Measurements from ENCODE around the gene SLAMF7.

DNA sequence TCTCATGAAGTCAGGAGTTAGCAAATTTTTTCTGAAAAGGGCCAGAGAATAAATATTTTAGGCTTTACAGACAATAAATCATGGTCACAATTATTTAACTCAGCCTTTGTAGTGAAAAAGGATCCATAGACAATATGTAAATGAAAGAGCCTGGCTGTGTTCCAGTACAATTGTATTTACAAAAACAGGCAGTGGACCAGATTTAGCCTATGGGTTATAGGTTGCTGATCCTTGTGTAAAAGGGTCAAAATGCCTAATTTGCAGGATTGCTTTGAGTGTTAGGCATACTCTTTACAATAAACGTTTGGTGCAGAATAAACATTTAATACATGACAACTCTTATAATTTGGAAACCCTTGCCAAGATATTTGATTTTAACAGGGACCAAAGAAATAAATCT lies 6.5 kb downstream of the SLAMF7 start:
- TF ChIP-seq EZH2 (conservative IDR thresholded peaks at IDR 0.05; ENCODE audit: low read depth, low read length) (no peak), POLR2A (IDR thresholded peaks at IDR 0.05; ENCODE audit: insufficient read depth in 1 of 2, low read depth in 2 of 2, low read length in 2 of 2) (no peak), FOXA1 (IDR thresholded peaks at IDR 0.05) (no peak), FOXA1 (CRISPR knock-in tag; IDR thresholded peaks at IDR 0.05) (no peak), NR2C2 (CRISPR knock-in tag; IDR thresholded peaks at IDR 0.05; ENCODE audit: borderline replicate concordance) (no peak), SP140L (CRISPR knock-in tag; IDR thresholded peaks at IDR 0.05; ENCODE audit: borderline replicate concordance) (no peak), POLR2AphosphoS5 (IDR thresholded peaks at IDR 0.05; ENCODE audit: low read depth, low read length) (no peak), CCDC6 (CRISPR knock-in tag; IDR thresholded peaks at IDR 0.05) (no peak), JUND (CRISPR knock-in tag; IDR thresholded peaks at IDR 0.05) (no peak), ELF4 (CRISPR knock-in tag; IDR thresholded peaks at IDR 0.05; ENCODE audit: borderline replicate concordance) (no peak), HNRNPL (IDR thresholded peaks at IDR 0.05; ENCODE audit: low read depth, low read length) (no peak), ZNF589 (CRISPR knock-in tag; conservative IDR thresholded peaks at IDR 0.05) (no peak)
- TF ChIP-seq, protein P1, sequence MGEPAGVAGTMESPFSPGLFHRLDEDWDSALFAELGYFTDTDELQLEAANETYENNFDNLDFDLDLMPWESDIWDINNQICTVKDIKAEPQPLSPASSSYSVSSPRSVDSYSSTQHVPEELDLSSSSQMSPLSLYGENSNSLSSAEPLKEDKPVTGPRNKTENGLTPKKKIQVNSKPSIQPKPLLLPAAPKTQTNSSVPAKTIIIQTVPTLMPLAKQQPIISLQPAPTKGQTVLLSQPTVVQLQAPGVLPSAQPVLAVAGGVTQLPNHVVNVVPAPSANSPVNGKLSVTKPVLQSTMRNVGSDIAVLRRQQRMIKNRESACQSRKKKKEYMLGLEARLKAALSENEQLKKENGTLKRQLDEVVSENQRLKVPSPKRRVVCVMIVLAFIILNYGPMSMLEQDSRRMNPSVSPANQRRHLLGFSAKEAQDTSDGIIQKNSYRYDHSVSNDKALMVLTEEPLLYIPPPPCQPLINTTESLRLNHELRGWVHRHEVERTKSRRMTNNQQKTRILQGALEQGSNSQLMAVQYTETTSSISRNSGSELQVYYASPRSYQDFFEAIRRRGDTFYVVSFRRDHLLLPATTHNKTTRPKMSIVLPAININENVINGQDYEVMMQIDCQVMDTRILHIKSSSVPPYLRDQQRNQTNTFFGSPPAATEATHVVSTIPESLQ (CRISPR knock-in tag; conservative IDR thresholded peaks at IDR 0.05), result no peak
- TF ChIP-seq, protein P2, sequence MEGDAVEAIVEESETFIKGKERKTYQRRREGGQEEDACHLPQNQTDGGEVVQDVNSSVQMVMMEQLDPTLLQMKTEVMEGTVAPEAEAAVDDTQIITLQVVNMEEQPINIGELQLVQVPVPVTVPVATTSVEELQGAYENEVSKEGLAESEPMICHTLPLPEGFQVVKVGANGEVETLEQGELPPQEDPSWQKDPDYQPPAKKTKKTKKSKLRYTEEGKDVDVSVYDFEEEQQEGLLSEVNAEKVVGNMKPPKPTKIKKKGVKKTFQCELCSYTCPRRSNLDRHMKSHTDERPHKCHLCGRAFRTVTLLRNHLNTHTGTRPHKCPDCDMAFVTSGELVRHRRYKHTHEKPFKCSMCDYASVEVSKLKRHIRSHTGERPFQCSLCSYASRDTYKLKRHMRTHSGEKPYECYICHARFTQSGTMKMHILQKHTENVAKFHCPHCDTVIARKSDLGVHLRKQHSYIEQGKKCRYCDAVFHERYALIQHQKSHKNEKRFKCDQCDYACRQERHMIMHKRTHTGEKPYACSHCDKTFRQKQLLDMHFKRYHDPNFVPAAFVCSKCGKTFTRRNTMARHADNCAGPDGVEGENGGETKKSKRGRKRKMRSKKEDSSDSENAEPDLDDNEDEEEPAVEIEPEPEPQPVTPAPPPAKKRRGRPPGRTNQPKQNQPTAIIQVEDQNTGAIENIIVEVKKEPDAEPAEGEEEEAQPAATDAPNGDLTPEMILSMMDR (CRISPR knock-in tag; IDR thresholded peaks at IDR 0.05), result no peak
